ENCODE results near the gene HTR3A. TPM values are rescaled to one million over a fixed set of nuclear protein-coding genes. Genes with fewer than 3 reads are reported as not detected.

Gene HTR3A
- total and polyA plus RNA-seq, 2 of the 13 experiments (the other 11 are each of a cell fraction or from before 2014, with no cell fraction given), result not detected

GRCh38 chr11:114025329-114025907, 50.5 kb downstream of the HTR3A start (continued):
- TF ChIP-seq E2F1 (CRISPR knock-in tag; IDR thresholded peaks at IDR 0.05), result no peak
- no peak for TF ChIP-seq ZBTB38 (CRISPR knock-in tag; IDR thresholded peaks at IDR 0.05)
- no peak for TF ChIP-seq ZFP91 (CRISPR knock-in tag; IDR thresholded peaks at IDR 0.05; ENCODE audit: borderline replicate concordance)
- TF ChIP-seq MXD1 (CRISPR knock-in tag; IDR thresholded peaks at IDR 0.05), result no peak
- no peak for TF ChIP-seq ZNF761 (CRISPR knock-in tag; conservative IDR thresholded peaks at IDR 0.05)
- TF ChIP-seq FOXC1 (CRISPR knock-in tag; IDR thresholded peaks at IDR 0.05; ENCODE audit: borderline replicate concordance), result no peak
- TF ChIP-seq ZNF362 (CRISPR knock-in tag; IDR thresholded peaks at IDR 0.05; ENCODE audit: borderline replicate concordance), result no peak
- TF ChIP-seq ZFP82 (CRISPR knock-in tag; IDR thresholded peaks at IDR 0.05; ENCODE audit: borderline replicate concordance), result no peak
- no peak for TF ChIP-seq SKIL (CRISPR knock-in tag; IDR thresholded peaks at IDR 0.05; ENCODE audit: borderline replicate concordance)
- TF ChIP-seq RERE (CRISPR knock-in tag; IDR thresholded peaks at IDR 0.05; ENCODE audit: low read depth), result no peak

Data from HepG2 (cell line).